KMS-11 (cell line): ENCODE results near the gene TENT4B.

Source experiments
- H2AFZ ChIP-seq: fragments of 200-600 bp; sonication (generic); 2 replicates; pipeline ENCODE4 v1.6.1; 2016; ENCODE audit warnings: antibody characterized with exemption, mixed run types, low read depth
- H3K27ac ChIP-seq: fragments of 200-600 bp; sonication (generic); 2 replicates; pipeline ENCODE4 v1.6.1; 2016; ENCODE audit warnings: mild to moderate bottlenecking, mixed run types
- H3K27me3 ChIP-seq: fragments of 200-600 bp; sonication (generic); 2 replicates; pipeline ENCODE4 v1.6.1; 2017; ENCODE audit warnings: mild to moderate bottlenecking, low read depth, mixed run types, moderate library complexity; ENCODE audit not compliant: insufficient read depth
- H3K36me3 ChIP-seq: fragments of 200-600 bp; sonication (generic); 2 replicates; pipeline ENCODE4 v1.6.1; 2017; ENCODE audit warnings: mild to moderate bottlenecking, mixed run types; ENCODE audit not compliant: insufficient read depth
- H3K4me1 ChIP-seq: fragments of 200-600 bp; sonication (generic); 2 replicates; pipeline ENCODE4 v1.6.1; 2016; ENCODE audit warnings: mild to moderate bottlenecking, low read depth, mixed run types; ENCODE audit not compliant: poor library complexity, severe bottlenecking
- H3K4me2 ChIP-seq: fragments of 200-600 bp; sonication (generic); 2 replicates; pipeline ENCODE4 v1.7.0; 2016; ENCODE audit warnings: mild to moderate bottlenecking, mixed run types
- H3K4me3 ChIP-seq: fragments of 200-600 bp; sonication (generic); IDR thresholded peaks from 2 replicates; pipeline ENCODE4 v1.6.1; 2017; ENCODE audit warnings: low read depth, low read length, mixed read lengths; ENCODE audit not compliant: insufficient read depth
- H3K79me2 ChIP-seq: fragments of 200-600 bp; sonication (generic); 2 replicates; pipeline ENCODE4 v1.6.1; 2016; ENCODE audit warnings: low read depth, mixed run types; ENCODE audit not compliant: insufficient read depth
- H3K9ac ChIP-seq: fragments of 200-600 bp; sonication (generic); 2 replicates; pipeline ENCODE4 v1.6.1; 2016; ENCODE audit warnings: mild to moderate bottlenecking, mixed run types
- H4K20me1 ChIP-seq: fragments of 200-600 bp; sonication (generic); 2 replicates; pipeline ENCODE4 v1.6.1; 2016; ENCODE audit warnings: mild to moderate bottlenecking, mixed run types; ENCODE audit not compliant: insufficient read depth
- CTCF ChIP-seq: fragments of 200-600 bp; sonication (generic); conservative IDR thresholded peaks from 2 replicates; pipeline ENCODE4 v1.6.1; 2017; ENCODE audit warnings: low read depth, mild to moderate bottlenecking, antibody characterized with exemption, low read length, moderate library complexity, mixed read lengths

TENT4B gene

GRCh38 chr16:50255538-50255937, 102.4 kb downstream of the TENT4B start:
- H3K27ac ChIP-seq, result no peak overlapping the region
- H3K9ac ChIP-seq, result no peak overlapping the region
- no peak overlapping the region for H2AFZ ChIP-seq
- no peaks in the 10 kb centered on the region for H3K4me1 ChIP-seq
- no peaks in the 10 kb centered on the region for H3K36me3 ChIP-seq
- no peak for TF ChIP-seq CTCF
- no peaks in the 10 kb centered on the region for H4K20me1 ChIP-seq
- no peak overlapping the region for H3K4me3 ChIP-seq
- no peak overlapping the region for H3K4me2 ChIP-seq
- H3K79me2 ChIP-seq, result no peaks in the 10 kb centered on the region
- no peaks in the 10 kb centered on the region for H3K27me3 ChIP-seq

- no peak for TF ChIP-seq CTCF
- no peaks in the 10 kb centered on the region for H3K36me3 ChIP-seq
- no peaks in the 10 kb centered on the region for H3K27me3 ChIP-seq
- no peak overlapping the region for H3K4me2 ChIP-seq
- H3K4me1 ChIP-seq, result no peaks in the 10 kb centered on the region
- H3K4me3 ChIP-seq, result no peak overlapping the region
- H3K27ac ChIP-seq, result no peak overlapping the region
- H3K9ac ChIP-seq, result no peak overlapping the region
- no peaks in the 10 kb centered on the region for H3K79me2 ChIP-seq
- H4K20me1 ChIP-seq, result no peaks in the 10 kb centered on the region
- no peak overlapping the region for H2AFZ ChIP-seq
Measured at GRCh38 chr16:50256604-50257003, 103.5 kb downstream of the TENT4B start.

- Histone ChIP-seq H3K27ac (no peak overlapping the region), H3K4me1 (no peaks in the 10 kb centered on the region), H3K9ac (no peak overlapping the region), H3K4me3 (no peak overlapping the region), H3K79me2 (no peaks in the 10 kb centered on the region), H3K4me2 (no peak overlapping the region), H4K20me1 (no peaks in the 10 kb centered on the region), H3K27me3 (no peaks in the 10 kb centered on the region), H2AFZ (no peak overlapping the region), H3K36me3 (no peaks in the 10 kb centered on the region)
- no peak for TF ChIP-seq CTCF
Measured at GRCh38 chr16:50257876-50258275, 104.8 kb downstream of the TENT4B start.

- Histone ChIP-seq H3K79me2 (no peaks in the 10 kb centered on the region), H3K27ac (no peak overlapping the region), H3K4me3 (no peak overlapping the region), H3K36me3 (no peaks in the 10 kb centered on the region), H3K9ac (no peak overlapping the region), H3K4me2 (no peak overlapping the region), H4K20me1 (no peaks in the 10 kb centered on the region), H3K4me1 (peaks cover 10% of the 10 kb centered on the region), H2AFZ (no peak overlapping the region), H3K27me3 (no peaks in the 10 kb centered on the region)
- TF ChIP-seq CTCF, result no peak
Measured at GRCh38 chr16:50259334-50260205, 106.5 kb downstream of the TENT4B start.
